Ishikawa (cell line): ENCODE results near the gene NR2E1.

Experiments used
- CEBPB ChIP-seq: IDR thresholded peaks from 2 replicates; pipeline ENCODE4 v1.6.1; 2012
- CREB1 ChIP-seq: IDR thresholded peaks from 2 replicates; pipeline ENCODE4 v1.6.1; 2012; ENCODE audit warnings: low read depth
- EGR1 ChIP-seq: IDR thresholded peaks from 2 replicates; pipeline ENCODE4 v1.6.1; 2012
- EP300 ChIP-seq: IDR thresholded peaks from 2 replicates; pipeline ENCODE4 v1.6.1; 2012; ENCODE audit warnings: borderline replicate concordance
- FOXM1 ChIP-seq: IDR thresholded peaks from 2 replicates; pipeline ENCODE4 v1.6.1; 2012; ENCODE audit warnings: low read depth, borderline replicate concordance
- MAX ChIP-seq: IDR thresholded peaks from 2 replicates; pipeline ENCODE4 v1.6.1; 2012
- NFIC ChIP-seq: IDR thresholded peaks from 2 replicates; pipeline ENCODE4 v1.6.1; 2012
- RAD21 ChIP-seq: IDR thresholded peaks from 2 replicates; pipeline ENCODE4 v1.6.1; 2012; ENCODE audit warnings: low read depth
- REST ChIP-seq: IDR thresholded peaks from 2 replicates; pipeline ENCODE4 v1.6.1; 2012; ENCODE audit warnings: low read depth, mild to moderate bottlenecking
- TAF1 ChIP-seq: IDR thresholded peaks from 2 replicates; pipeline ENCODE4 v1.6.1; 2012; ENCODE audit warnings: low read depth, mild to moderate bottlenecking
- TCF12 ChIP-seq: IDR thresholded peaks from 2 replicates; pipeline ENCODE4 v1.6.1; 2012; ENCODE audit warnings: low read depth
- TEAD4 ChIP-seq: IDR thresholded peaks from 2 replicates; pipeline ENCODE4 v1.6.1; 2012
- USF1 ChIP-seq: IDR thresholded peaks from 2 replicates; pipeline ENCODE4 v1.6.1; 2012
- YY1 ChIP-seq: IDR thresholded peaks from 2 replicates; pipeline ENCODE4 v1.6.1; 2012; ENCODE audit warnings: low read depth
- ZBTB7A ChIP-seq: IDR thresholded peaks from 2 replicates; pipeline ENCODE4 v1.6.1; 2012; ENCODE audit warnings: low read depth

The NR2E1 gene

GRCh38 chr6:108123481-108123929, 42.3 kb upstream of the NR2E1 start:
- TF ChIP-seq TAF1 (no peak), MAX (0 out of 2 replicates have a peak, but pooled peaks have one; percentile 43), TCF12 (no peak)

GRCh38 chr6:108123946-108124345, 41.9 kb upstream of the NR2E1 start:
- no peak for TF ChIP-seq EP300
- TF ChIP-seq CEBPB, result no peak
- peak; percentile 25; the same call in 1 of the 2 replicates for TF ChIP-seq NFIC
- TF ChIP-seq TCF12, result peak; percentile 32; the same call in 1 of the 2 replicates
- no peak for TF ChIP-seq TAF1
- TF ChIP-seq FOXM1, result no peak
- TF ChIP-seq REST, result no peak
- no peak for TF ChIP-seq YY1
- no peak for TF ChIP-seq RAD21
- TF ChIP-seq EGR1, result no peak
- TF ChIP-seq USF1, result no peak
- no peak for TF ChIP-seq CREB1
- TF ChIP-seq MAX, result 0 out of 2 replicates have a peak, but pooled peaks have one; percentile 9
- no peak for TF ChIP-seq TEAD4
- no peak for TF ChIP-seq ZBTB7A

- no peak for TF ChIP-seq RAD21
- TF ChIP-seq CEBPB, result no peak
- TF ChIP-seq EP300, result no peak
- no peak for TF ChIP-seq ZBTB7A
- no peak for TF ChIP-seq EGR1
- TF ChIP-seq MAX, result no peak
- no peak for TF ChIP-seq CREB1
- TF ChIP-seq NFIC, result no peak
- no peak for TF ChIP-seq FOXM1
- TF ChIP-seq REST, result no peak
Observed at GRCh38 chr6:108127056-108127455, 38.8 kb upstream of the NR2E1 start.

GRCh38 chr6:108127826-108128225, 38.0 kb upstream of the NR2E1 start:
- TF ChIP-seq EGR1 (no peak), EP300 (no peak), TEAD4 (no peak), NFIC (no peak), MAX (no peak), ZBTB7A (no peak), REST (no peak), FOXM1 (no peak)

- TF ChIP-seq CEBPB (no peak), NFIC (no peak), YY1 (no peak), RAD21 (no peak), TEAD4 (no peak), CREB1 (no peak), USF1 (no peak), REST (no peak), MAX (no peak), EGR1 (no peak), TAF1 (no peak), TCF12 (no peak), ZBTB7A (no peak), FOXM1 (no peak), EP300 (no peak)
Observed at GRCh38 chr6:108130262-108130661, 35.6 kb upstream of the NR2E1 start.
